ENCODE measurements around the gene ENDOU. TPM values are rescaled to one million over a fixed set of nuclear protein-coding genes. Genes with fewer than 3 reads are reported as not detected.

ENDOU gene
- total RNA-seq, 1 experiment from 2014 or later: not detected

DNA sequence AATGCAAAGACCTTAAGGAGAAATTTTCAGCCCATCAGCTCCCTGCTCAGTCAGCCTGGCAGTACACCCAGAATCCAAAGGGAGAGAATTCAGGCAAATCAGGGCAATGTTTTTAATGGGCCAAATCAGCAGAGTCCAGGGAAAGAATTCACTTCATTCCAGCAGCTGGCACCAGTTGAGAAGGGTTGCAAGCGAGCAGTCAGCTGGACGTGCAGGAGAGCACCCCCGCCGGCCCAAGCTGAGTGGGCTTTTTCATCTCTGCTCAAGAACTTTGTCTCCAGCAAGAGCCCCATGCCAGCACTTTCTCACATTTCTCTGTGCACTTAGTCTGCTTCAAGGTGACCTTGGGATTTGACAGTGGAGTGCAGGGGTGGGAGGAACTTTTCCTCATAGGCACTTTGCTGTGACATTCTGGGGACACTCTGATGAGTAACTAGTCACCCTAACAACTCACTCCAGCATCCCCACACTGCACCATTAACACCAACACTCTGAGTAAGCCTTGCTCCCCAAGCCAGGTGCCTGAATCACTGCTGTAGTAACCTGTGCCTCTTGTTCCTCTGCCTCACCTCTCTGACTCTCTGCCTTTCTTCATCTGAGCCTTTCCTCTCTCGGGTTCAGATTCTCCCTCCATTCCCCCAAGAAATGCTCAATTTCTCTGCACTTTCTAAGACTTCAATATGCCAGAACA, 2.2 kb downstream of the ENDOU start:
- Mint-ChIP-seq H3K27ac (no peak overlapping the region; the same call in 1 of the 2 replicates), H3K4me1 (peaks cover 4% of the 10 kb centered on the region), H3K27me3 (ENCODE audit: low read depth) (peaks cover 48% of the 10 kb centered on the region), H3K9me3 (no peaks in the 10 kb centered on the region), H3K36me3 (no peaks in the 10 kb centered on the region), H3K4me3 (no peak overlapping the region)
- TF ChIP-seq NR2C2 (CRISPR knock-in tag; IDR thresholded peaks at IDR 0.05): no peak
- no peak for TF ChIP-seq ZNF317 (CRISPR knock-in tag; IDR thresholded peaks at IDR 0.05; ENCODE audit: borderline replicate concordance, low read depth)
- TF ChIP-seq SP1 (CRISPR knock-in tag; conservative IDR thresholded peaks at IDR 0.05): no peak
- TF ChIP-seq NFE2L1 (CRISPR knock-in tag; IDR thresholded peaks at IDR 0.05): no peak
- TF ChIP-seq, protein P1, sequence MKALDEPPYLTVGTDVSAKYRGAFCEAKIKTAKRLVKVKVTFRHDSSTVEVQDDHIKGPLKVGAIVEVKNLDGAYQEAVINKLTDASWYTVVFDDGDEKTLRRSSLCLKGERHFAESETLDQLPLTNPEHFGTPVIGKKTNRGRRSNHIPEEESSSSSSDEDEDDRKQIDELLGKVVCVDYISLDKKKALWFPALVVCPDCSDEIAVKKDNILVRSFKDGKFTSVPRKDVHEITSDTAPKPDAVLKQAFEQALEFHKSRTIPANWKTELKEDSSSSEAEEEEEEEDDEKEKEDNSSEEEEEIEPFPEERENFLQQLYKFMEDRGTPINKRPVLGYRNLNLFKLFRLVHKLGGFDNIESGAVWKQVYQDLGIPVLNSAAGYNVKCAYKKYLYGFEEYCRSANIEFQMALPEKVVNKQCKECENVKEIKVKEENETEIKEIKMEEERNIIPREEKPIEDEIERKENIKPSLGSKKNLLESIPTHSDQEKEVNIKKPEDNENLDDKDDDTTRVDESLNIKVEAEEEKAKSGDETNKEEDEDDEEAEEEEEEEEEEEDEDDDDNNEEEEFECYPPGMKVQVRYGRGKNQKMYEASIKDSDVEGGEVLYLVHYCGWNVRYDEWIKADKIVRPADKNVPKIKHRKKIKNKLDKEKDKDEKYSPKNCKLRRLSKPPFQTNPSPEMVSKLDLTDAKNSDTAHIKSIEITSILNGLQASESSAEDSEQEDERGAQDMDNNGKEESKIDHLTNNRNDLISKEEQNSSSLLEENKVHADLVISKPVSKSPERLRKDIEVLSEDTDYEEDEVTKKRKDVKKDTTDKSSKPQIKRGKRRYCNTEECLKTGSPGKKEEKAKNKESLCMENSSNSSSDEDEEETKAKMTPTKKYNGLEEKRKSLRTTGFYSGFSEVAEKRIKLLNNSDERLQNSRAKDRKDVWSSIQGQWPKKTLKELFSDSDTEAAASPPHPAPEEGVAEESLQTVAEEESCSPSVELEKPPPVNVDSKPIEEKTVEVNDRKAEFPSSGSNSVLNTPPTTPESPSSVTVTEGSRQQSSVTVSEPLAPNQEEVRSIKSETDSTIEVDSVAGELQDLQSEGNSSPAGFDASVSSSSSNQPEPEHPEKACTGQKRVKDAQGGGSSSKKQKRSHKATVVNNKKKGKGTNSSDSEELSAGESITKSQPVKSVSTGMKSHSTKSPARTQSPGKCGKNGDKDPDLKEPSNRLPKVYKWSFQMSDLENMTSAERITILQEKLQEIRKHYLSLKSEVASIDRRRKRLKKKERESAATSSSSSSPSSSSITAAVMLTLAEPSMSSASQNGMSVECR (CRISPR knock-in tag; IDR thresholded peaks at IDR 0.05; ENCODE audit: borderline replicate concordance): no peak
- no peak for TF ChIP-seq FOXP1 (CRISPR knock-in tag; IDR thresholded peaks at IDR 0.05; ENCODE audit: borderline replicate concordance)
- no peak for TF ChIP-seq IRF2 (CRISPR knock-in tag; IDR thresholded peaks at IDR 0.05; ENCODE audit: borderline replicate concordance, low read depth)
- TF ChIP-seq FOXJ3 (CRISPR knock-in tag; IDR thresholded peaks at IDR 0.05; ENCODE audit: borderline replicate concordance): no peak
- no peak for TF ChIP-seq ZNF138 (CRISPR knock-in tag; conservative IDR thresholded peaks at IDR 0.05)
- TF ChIP-seq ZNF121 (CRISPR knock-in tag; IDR thresholded peaks at IDR 0.05): no peak
- TF ChIP-seq, protein P2, sequence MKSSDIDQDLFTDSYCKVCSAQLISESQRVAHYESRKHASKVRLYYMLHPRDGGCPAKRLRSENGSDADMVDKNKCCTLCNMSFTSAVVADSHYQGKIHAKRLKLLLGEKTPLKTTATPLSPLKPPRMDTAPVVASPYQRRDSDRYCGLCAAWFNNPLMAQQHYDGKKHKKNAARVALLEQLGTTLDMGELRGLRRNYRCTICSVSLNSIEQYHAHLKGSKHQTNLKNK (CRISPR knock-in tag; IDR thresholded peaks at IDR 0.05): no peak
- TF ChIP-seq, protein P3, sequence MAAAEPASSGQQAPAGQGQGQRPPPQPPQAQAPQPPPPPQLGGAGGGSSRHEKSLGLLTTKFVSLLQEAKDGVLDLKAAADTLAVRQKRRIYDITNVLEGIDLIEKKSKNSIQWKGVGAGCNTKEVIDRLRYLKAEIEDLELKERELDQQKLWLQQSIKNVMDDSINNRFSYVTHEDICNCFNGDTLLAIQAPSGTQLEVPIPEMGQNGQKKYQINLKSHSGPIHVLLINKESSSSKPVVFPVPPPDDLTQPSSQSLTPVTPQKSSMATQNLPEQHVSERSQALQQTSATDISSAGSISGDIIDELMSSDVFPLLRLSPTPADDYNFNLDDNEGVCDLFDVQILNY (CRISPR knock-in tag; IDR thresholded peaks at IDR 0.05): no peak
- TF ChIP-seq TP53 (CRISPR knock-in tag; IDR thresholded peaks at IDR 0.05): no peak
- TF ChIP-seq TEAD4 (CRISPR knock-in tag; IDR thresholded peaks at IDR 0.05): no peak
- POLR2A ChIA-PET: no interaction called here
- CTCF ChIA-PET: interaction anchor here (0.9 to 1.4 kb wide), 2 partner anchors 21 to 75 kb away, joined by 3 read pairs; no protein-coding TSS in a partner anchor
- DNase-seq (ENCODE audit: low spot score): no peak
- no peak for ATAC-seq

DNA sequence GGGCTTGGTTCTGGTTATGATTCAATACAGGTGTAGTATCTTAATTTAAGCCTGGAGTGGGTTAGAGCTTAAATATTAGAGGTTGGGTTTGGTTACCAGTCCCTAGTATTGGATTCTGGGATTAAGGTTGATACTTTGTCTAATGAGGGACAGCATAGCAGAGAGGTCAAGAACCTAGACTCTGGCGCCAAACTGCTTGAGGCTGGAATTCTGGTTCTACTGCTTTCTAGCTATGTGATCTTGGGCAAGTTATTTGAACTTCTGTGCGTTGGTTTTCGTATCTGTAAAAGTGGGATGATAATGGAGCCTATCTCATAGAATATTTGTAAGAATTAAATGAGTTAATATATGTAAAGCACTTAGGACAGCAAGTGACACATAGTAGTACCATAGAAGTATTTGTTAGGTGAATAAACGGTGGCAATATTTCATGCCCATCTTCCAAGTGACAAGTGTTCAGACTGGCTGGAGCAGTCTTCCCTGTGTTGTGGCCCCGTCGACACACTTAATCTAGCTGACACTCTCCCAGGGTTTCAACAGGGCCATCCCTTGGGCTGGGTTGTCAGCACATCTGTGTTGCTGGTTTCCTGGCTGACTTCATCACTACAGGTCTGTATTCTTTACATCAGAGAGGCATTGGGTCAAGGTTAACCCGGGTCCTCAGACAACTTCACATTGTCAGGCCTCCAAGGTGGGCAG, 3.0 kb downstream of the ENDOU start:
- H3K4me3 Mint-ChIP-seq: no peak overlapping the region
- peaks cover 10% of the 10 kb centered on the region for H3K4me1 Mint-ChIP-seq
- no peak overlapping the region for H3K27ac Mint-ChIP-seq
- no peaks in the 10 kb centered on the region for H3K36me3 Mint-ChIP-seq
- H3K9me3 Mint-ChIP-seq: no peaks in the 10 kb centered on the region
- ChIA-PET POLR2A (no interaction called here), CTCF (interaction anchor here (0.6 to 0.9 kb wide), 2 partner anchors 22 to 116 kb away, joined by 3 read pairs; no protein-coding TSS in a partner anchor)
- ATAC-seq (no peak), DNase-seq (ENCODE audit: low spot score) (no peak)
- peaks cover 53% of the 10 kb centered on the region for H3K27me3 Mint-ChIP-seq (ENCODE audit: low read depth)
- TF ChIP-seq, protein P4, sequence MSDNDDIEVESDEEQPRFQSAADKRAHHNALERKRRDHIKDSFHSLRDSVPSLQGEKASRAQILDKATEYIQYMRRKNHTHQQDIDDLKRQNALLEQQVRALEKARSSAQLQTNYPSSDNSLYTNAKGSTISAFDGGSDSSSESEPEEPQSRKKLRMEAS (CRISPR knock-in tag; IDR thresholded peaks at IDR 0.05): no peak
- TF ChIP-seq TCF7 (CRISPR knock-in tag; IDR thresholded peaks at IDR 0.05; ENCODE audit: low read depth) (no peak), GRHL2 (CRISPR knock-in tag; IDR thresholded peaks at IDR 0.05; ENCODE audit: insufficient replicate concordance, severe bottlenecking) (no peak), ZNF121 (CRISPR knock-in tag; IDR thresholded peaks at IDR 0.05) (no peak), ZNF671 (CRISPR knock-in tag; IDR thresholded peaks at IDR 0.05) (no peak), NFYB (CRISPR knock-in tag; conservative IDR thresholded peaks at IDR 0.05; ENCODE audit: low read depth) (no peak)
- TF ChIP-seq, protein P5, sequence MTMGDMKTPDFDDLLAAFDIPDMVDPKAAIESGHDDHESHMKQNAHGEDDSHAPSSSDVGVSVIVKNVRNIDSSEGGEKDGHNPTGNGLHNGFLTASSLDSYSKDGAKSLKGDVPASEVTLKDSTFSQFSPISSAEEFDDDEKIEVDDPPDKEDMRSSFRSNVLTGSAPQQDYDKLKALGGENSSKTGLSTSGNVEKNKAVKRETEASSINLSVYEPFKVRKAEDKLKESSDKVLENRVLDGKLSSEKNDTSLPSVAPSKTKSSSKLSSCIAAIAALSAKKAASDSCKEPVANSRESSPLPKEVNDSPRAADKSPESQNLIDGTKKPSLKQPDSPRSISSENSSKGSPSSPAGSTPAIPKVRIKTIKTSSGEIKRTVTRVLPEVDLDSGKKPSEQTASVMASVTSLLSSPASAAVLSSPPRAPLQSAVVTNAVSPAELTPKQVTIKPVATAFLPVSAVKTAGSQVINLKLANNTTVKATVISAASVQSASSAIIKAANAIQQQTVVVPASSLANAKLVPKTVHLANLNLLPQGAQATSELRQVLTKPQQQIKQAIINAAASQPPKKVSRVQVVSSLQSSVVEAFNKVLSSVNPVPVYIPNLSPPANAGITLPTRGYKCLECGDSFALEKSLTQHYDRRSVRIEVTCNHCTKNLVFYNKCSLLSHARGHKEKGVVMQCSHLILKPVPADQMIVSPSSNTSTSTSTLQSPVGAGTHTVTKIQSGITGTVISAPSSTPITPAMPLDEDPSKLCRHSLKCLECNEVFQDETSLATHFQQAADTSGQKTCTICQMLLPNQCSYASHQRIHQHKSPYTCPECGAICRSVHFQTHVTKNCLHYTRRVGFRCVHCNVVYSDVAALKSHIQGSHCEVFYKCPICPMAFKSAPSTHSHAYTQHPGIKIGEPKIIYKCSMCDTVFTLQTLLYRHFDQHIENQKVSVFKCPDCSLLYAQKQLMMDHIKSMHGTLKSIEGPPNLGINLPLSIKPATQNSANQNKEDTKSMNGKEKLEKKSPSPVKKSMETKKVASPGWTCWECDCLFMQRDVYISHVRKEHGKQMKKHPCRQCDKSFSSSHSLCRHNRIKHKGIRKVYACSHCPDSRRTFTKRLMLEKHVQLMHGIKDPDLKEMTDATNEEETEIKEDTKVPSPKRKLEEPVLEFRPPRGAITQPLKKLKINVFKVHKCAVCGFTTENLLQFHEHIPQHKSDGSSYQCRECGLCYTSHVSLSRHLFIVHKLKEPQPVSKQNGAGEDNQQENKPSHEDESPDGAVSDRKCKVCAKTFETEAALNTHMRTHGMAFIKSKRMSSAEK (CRISPR knock-in tag; IDR thresholded peaks at IDR 0.05; ENCODE audit: borderline replicate concordance): no peak
- TF ChIP-seq, protein P6, sequence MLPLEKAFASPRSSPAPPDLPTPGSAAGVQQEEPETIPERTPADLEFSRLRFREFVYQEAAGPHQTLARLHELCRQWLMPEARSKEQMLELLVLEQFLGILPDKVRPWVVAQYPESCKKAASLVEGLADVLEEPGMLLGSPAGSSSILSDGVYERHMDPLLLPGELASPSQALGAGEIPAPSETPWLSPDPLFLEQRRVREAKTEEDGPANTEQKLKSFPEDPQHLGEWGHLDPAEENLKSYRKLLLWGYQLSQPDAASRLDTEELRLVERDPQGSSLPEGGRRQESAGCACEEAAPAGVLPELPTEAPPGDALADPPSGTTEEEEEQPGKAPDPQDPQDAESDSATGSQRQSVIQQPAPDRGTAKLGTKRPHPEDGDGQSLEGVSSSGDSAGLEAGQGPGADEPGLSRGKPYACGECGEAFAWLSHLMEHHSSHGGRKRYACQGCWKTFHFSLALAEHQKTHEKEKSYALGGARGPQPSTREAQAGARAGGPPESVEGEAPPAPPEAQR (CRISPR knock-in tag; IDR thresholded peaks at IDR 0.05): no peak
- TF ChIP-seq, protein P3 (CRISPR knock-in tag; IDR thresholded peaks at IDR 0.05): no peak
